Astrocyte (in vitro differentiated cells and primary cell): Measurements from ENCODE around the gene ATXN7L1. TPM values are rescaled to one million over a fixed set of nuclear protein-coding genes. Genes with fewer than 3 reads are reported as not detected.

Experiments
- DNase-seq: peaks from one replicate; pipeline ENCODE4 v3.0.0-alpha.2; 2010; ENCODE audit warnings: low read depth
- FAIRE-seq: peaks from 2 replicates; lab custom pipeline; 2011; peaks lifted over from hg19 to GRCh38; lab: Jason Lieb, UNC
- H2AFZ ChIP-seq: 2 replicates; pipeline ENCODE4 v1.6.0; 2012; ENCODE audit warnings: low read depth, low read length, inconsistent platforms
- H3K27ac ChIP-seq: 2 replicates; pipeline ENCODE4 v1.5.1; 2011; ENCODE audit warnings: low read depth, low read length, inconsistent platforms
- H3K27me3 ChIP-seq: 2 replicates; pipeline ENCODE4 v1.6.0; 2011; ENCODE audit warnings: low read length, inconsistent platforms; ENCODE audit not compliant: insufficient read depth
- H3K36me3 ChIP-seq: 2 replicates; pipeline ENCODE4 v1.5.1; 2011; ENCODE audit warnings: low read length, inconsistent platforms; ENCODE audit not compliant: insufficient read depth
- H3K4me1 ChIP-seq: 2 replicates; pipeline ENCODE4 v1.5.1; 2011; ENCODE audit warnings: low read length, inconsistent platforms; ENCODE audit not compliant: insufficient read depth
- H3K4me2 ChIP-seq: 2 replicates; pipeline ENCODE4 v1.6.0; 2012; ENCODE audit warnings: low read length, inconsistent platforms
- H3K4me3 ChIP-seq: 2 replicates; pipeline ENCODE4 v1.5.1; 2011; ENCODE audit warnings: low read depth, mild to moderate bottlenecking, low read length, inconsistent platforms; ENCODE audit not compliant: insufficient read depth
- H3K79me2 ChIP-seq: 2 replicates; pipeline ENCODE4 v1.6.0; 2012; ENCODE audit warnings: mild to moderate bottlenecking, low read length, inconsistent platforms; ENCODE audit not compliant: insufficient read depth
- H3K9ac ChIP-seq: 2 replicates; pipeline ENCODE4 v1.6.0; 2012; ENCODE audit warnings: mild to moderate bottlenecking, low read length, inconsistent platforms
- H3K9me3 ChIP-seq: 2 replicates; pipeline ENCODE4 v1.5.1; 2012; ENCODE audit warnings: low read depth, mild to moderate bottlenecking, low read length, inconsistent platforms; ENCODE audit not compliant: insufficient read depth
- H4K20me1 ChIP-seq: 2 replicates; pipeline ENCODE4 v1.6.0; 2012; ENCODE audit warnings: low read length, inconsistent platforms; ENCODE audit not compliant: insufficient read depth
- H3K27ac Mint-ChIP-seq: one replicate; pipeline ENCODE4 v1.8.0; 2021; ENCODE audit warnings: mild to moderate bottlenecking, mixed read lengths; ENCODE audit not compliant: unreplicated experiment
- H3K27me3 Mint-ChIP-seq: one replicate; pipeline ENCODE4 v1.8.0; 2021; ENCODE audit warnings: low read depth, mixed read lengths; ENCODE audit not compliant: unreplicated experiment
- H3K36me3 Mint-ChIP-seq: one replicate; pipeline ENCODE4 v1.8.0; 2021; ENCODE audit warnings: low read depth, mixed read lengths; ENCODE audit not compliant: unreplicated experiment
- H3K4me1 Mint-ChIP-seq: one replicate; pipeline ENCODE4 v1.8.0; 2021; ENCODE audit warnings: low read depth, mixed read lengths; ENCODE audit not compliant: unreplicated experiment
- H3K4me3 Mint-ChIP-seq: one replicate; pipeline ENCODE4 v1.8.0; 2021; ENCODE audit warnings: mild to moderate bottlenecking, moderate library complexity, mixed read lengths; ENCODE audit not compliant: unreplicated experiment
- H3K9me3 Mint-ChIP-seq: one replicate; pipeline ENCODE4 v1.8.0; 2021; ENCODE audit warnings: mild to moderate bottlenecking, mixed read lengths; ENCODE audit not compliant: unreplicated experiment
- EZH2 ChIP-seq: IDR thresholded peaks from 2 replicates; pipeline ENCODE4 v1.6.1; 2012; ENCODE audit warnings: mild to moderate bottlenecking, low read length, inconsistent platforms; ENCODE audit not compliant: insufficient read depth
- total RNA-seq: library from RNA; stranded (reverse); gene quantifications from 2 replicates; pipeline ENCODE4 v1.2.1, GENCODE V29; 2021
- TF ChIP-seq, protein P1 (sequence below): IDR thresholded peaks from 2 replicates; pipeline ENCODE4 v1.5.1; 2011; ENCODE audit warnings: low read depth, mild to moderate bottlenecking, inconsistent platforms, low read length, moderate library complexity; ENCODE audit not compliant: insufficient read depth

Gene ATXN7L1
- total RNA-seq, 1 donor from 2014 or later = 7.6 TPM

DNA sequence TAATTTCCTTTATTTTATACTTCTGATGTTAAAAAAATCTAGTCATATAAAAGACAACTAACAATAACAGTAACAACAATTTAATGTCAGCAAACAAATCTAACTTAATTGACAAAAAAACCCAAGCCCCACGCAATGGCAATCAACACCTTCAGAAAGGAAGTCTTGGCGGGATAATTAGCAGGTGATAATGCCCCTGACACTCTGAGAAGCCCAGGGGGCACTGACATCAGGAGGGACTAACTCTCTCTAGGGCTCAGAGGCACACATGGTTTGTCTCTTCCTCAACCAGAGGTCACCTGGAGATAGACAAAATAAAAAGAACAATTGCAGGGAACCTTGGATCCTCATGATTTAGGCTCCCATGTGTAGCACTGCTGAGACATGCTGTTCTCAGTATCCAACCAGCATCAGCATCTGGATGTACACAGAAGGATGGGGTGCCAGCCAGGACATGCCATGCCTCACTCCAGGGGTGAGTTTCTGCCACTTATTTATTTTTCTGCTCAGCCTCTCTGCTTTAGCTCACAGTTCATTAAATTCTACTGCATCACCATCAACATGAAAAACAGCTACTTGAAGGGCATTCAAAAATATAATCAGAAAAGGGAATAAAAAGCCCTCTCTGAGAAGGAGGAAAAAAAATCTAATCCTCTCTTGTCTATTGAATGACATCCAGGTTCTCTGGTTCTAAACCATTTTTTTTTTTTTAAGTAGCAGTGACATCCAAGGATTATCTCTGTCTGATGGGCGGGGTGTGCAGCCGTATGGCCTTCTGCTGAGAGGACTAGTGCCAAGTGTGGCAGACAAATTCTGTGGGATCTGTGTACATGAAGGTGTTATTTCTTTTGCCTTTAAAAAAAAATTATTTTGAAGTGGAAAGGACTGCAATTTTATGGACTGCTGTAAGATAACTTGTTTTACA is 96.3 kb downstream of the ATXN7L1 start:
- H3K27ac Mint-ChIP-seq = no peak overlapping the region
- no peaks in the 10 kb centered on the region for H3K27me3 ChIP-seq
- H3K9ac ChIP-seq = no peak overlapping the region
- H3K4me2 ChIP-seq = no peak overlapping the region
- no peaks in the 10 kb centered on the region for H3K36me3 ChIP-seq
- H3K4me3 Mint-ChIP-seq = no peak overlapping the region
- H3K9me3 ChIP-seq = no peaks in the 10 kb centered on the region
- peaks cover 37% of the 10 kb centered on the region for H3K4me1 ChIP-seq
- no peak overlapping the region for H3K27ac ChIP-seq
- H3K4me3 ChIP-seq = no peak overlapping the region
- no peak for DNase-seq
- peaks cover 1% of the 10 kb centered on the region for H3K9me3 Mint-ChIP-seq
- peaks cover 29% of the 10 kb centered on the region for H3K4me1 Mint-ChIP-seq
- no peak for TF ChIP-seq EZH2
- TF ChIP-seq, protein P1, sequence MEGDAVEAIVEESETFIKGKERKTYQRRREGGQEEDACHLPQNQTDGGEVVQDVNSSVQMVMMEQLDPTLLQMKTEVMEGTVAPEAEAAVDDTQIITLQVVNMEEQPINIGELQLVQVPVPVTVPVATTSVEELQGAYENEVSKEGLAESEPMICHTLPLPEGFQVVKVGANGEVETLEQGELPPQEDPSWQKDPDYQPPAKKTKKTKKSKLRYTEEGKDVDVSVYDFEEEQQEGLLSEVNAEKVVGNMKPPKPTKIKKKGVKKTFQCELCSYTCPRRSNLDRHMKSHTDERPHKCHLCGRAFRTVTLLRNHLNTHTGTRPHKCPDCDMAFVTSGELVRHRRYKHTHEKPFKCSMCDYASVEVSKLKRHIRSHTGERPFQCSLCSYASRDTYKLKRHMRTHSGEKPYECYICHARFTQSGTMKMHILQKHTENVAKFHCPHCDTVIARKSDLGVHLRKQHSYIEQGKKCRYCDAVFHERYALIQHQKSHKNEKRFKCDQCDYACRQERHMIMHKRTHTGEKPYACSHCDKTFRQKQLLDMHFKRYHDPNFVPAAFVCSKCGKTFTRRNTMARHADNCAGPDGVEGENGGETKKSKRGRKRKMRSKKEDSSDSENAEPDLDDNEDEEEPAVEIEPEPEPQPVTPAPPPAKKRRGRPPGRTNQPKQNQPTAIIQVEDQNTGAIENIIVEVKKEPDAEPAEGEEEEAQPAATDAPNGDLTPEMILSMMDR = no peak
- H3K79me2 ChIP-seq = no peaks in the 10 kb centered on the region
- H3K27me3 Mint-ChIP-seq = no peaks in the 10 kb centered on the region
- H4K20me1 ChIP-seq = peaks cover 6% of the 10 kb centered on the region
- no peak overlapping the region for H2AFZ ChIP-seq
- FAIRE-seq = no peak
- peaks cover 7% of the 10 kb centered on the region for H3K36me3 Mint-ChIP-seq

DNA sequence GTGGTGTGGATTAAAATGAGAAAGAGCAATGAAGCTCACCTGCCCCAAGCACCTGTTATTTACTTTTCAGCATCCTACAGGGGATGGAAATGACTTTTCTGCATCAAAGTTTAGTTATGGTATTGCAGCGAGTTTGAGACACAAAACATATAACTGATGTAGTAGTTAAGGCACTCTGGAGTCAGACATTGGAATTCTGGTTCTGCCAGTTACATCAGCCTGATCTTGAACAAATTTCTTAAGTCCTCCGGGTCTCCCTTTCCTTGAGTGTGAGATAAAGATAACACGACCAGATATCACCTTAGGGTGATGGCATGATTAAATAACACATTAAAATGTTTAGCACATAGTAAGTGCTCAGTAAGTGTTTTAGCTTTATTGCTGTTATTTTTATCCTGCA is 97.4 kb downstream of the ATXN7L1 start:
- peaks cover 6% of the 10 kb centered on the region for H4K20me1 ChIP-seq
- no peaks in the 10 kb centered on the region for H3K9me3 ChIP-seq
- TF ChIP-seq, protein P1 = no peak
- TF ChIP-seq EZH2 = no peak
- H3K79me2 ChIP-seq = no peaks in the 10 kb centered on the region
- H3K27me3 ChIP-seq = no peaks in the 10 kb centered on the region
- no peak overlapping the region for H3K27ac Mint-ChIP-seq
- DNase-seq (no peak), FAIRE-seq (no peak)
- peaks cover 1% of the 10 kb centered on the region for H3K9me3 Mint-ChIP-seq
- no peak overlapping the region for H2AFZ ChIP-seq
- peaks cover 2% of the 10 kb centered on the region for H3K36me3 Mint-ChIP-seq
- no peak overlapping the region for H3K4me2 ChIP-seq
- H3K4me1 ChIP-seq = peaks cover 41% of the 10 kb centered on the region
- no peaks in the 10 kb centered on the region for H3K36me3 ChIP-seq
- H3K27me3 Mint-ChIP-seq = no peaks in the 10 kb centered on the region
- no peak overlapping the region for H3K27ac ChIP-seq
- no peak overlapping the region for H3K4me3 ChIP-seq
- H3K4me1 Mint-ChIP-seq = peaks cover 34% of the 10 kb centered on the region
- no peak overlapping the region for H3K4me3 Mint-ChIP-seq
- H3K9ac ChIP-seq = no peak overlapping the region
